HCT116 (cell line): ENCODE results near the gene MAP3K9. TPM values are rescaled to one million over a fixed set of nuclear protein-coding genes. Genes with fewer than 3 reads are reported as not detected.

ENCODE experiments used
- ATAC-seq: fragments of 200-7000 bp; cut with Tn5 transposase; 2 replicates; pipeline ENCODE4 v1.9.1; 2020; ENCODE audit warnings: mild to moderate bottlenecking, moderate library complexity
- BruUV-seq: library from RNA; stranded (reverse); fragments of 400-500 nt; replicated peaks from 2 replicates; lab custom pipeline; 2021; lab: Mats Ljungman, UMichigan
- CTCF ChIA-PET: fragments of 300-600 bp; sonication (Branson Sonifier 250); formaldehyde crosslinking; loops from one replicate; lab custom pipeline; 2021; ENCODE audit warnings: antibody characterized with exemption; lab: Charles Lee
- POLR2A ChIA-PET: fragments of 300-600, 350-600 bp; sonication (Branson Sonifier 250); formaldehyde crosslinking; loops from one replicate; lab custom pipeline; 2021; ENCODE audit warnings: antibody characterized with exemption; lab: Charles Lee
- RAD21 ChIA-PET, 2 experiments: fragments of 300-600 bp; sonication (Branson Sonifier 250); formaldehyde crosslinking; loops; one replicate each; lab custom pipeline; 2023; ENCODE audit warnings: low total read pairs in 2 of 2; ENCODE audit not compliant: uncharacterized antibody in 2 of 2, unreplicated experiment in 2 of 2, low non-redundant PET in 1 of 2; lab: Charles Lee
- DNase-seq: peaks from one replicate; pipeline ENCODE4 v3.0.0-alpha.2; 2010; ENCODE audit warnings: low read depth, low spot score
- H2AFZ ChIP-seq: fragments of 200-600 bp; shearing (Covaris generic), sonication (generic); 2 replicates; pipeline ENCODE4 v1.6.1; 2017; ENCODE audit warnings: low read depth, mixed run types, mixed read lengths, antibody characterized with exemption, low read length; ENCODE audit not compliant: poor library complexity, severe bottlenecking
- H3K27ac ChIP-seq: 2 replicates; pipeline ENCODE4 v1.5.1; 2012; ENCODE audit warnings: low read depth, low read length
- H3K27me3 ChIP-seq: fragments of 200-600 bp; sonication (generic); 2 replicates; pipeline ENCODE4 v1.6.1; 2016; ENCODE audit warnings: mixed run types, low read length, mixed read lengths; ENCODE audit not compliant: insufficient read depth
- H3K36me3 ChIP-seq, 2 experiments: fragments of 200-500 bp in 1 of 2; fragments of 200-600 bp in 1 of 2; sonication (Bioruptor generic) in 1 of 2; sonication (generic) in 1 of 2; 2 replicates each; pipeline versions ENCODE4 v1.5.1 to v1.6.1; 2014 to 2016; ENCODE audit warnings: low read length in 2 of 2, inconsistent platforms in 1 of 2, mixed read lengths in 1 of 2, mixed run types in 1 of 2; ENCODE audit not compliant: insufficient read depth in 2 of 2, control insufficient read depth in 1 of 2
- H3K4me1 ChIP-seq, 2 experiments: fragments of 200-600 bp in 1 of 2; sonication (generic) in 1 of 2; 2 replicates each; pipeline versions ENCODE4 v1.5.1 to v1.6.1; 2012 to 2017; ENCODE audit warnings: low read length in 2 of 2, inconsistent platforms in 1 of 2, mild to moderate bottlenecking in 1 of 2, mixed read lengths in 1 of 2, mixed run types in 1 of 2, moderate library complexity in 1 of 2; ENCODE audit not compliant: insufficient read depth in 2 of 2, control insufficient read depth in 1 of 2
- H3K4me2 ChIP-seq: fragments of 200-600 bp; sonication (generic); 2 replicates; pipeline ENCODE4 v1.6.1; 2017; ENCODE audit warnings: mixed run types, low read length, mixed read lengths
- H3K4me3 ChIP-seq, 2 experiments: fragments of 200-600 bp in 1 of 2; sonication (generic) in 1 of 2; replicated peaks in 1 of 2; 2 replicates each; pipeline ENCODE4 v1.5.1; 2011 to 2016; ENCODE audit warnings: low read length in 2 of 2, control low read depth in 1 of 2, low read depth in 1 of 2, mild to moderate bottlenecking in 1 of 2, mixed read lengths in 1 of 2, mixed run types in 1 of 2
- H3K79me2 ChIP-seq: fragments of 200-600 bp; sonication (generic); 2 replicates; pipeline ENCODE4 v1.6.1; 2017; ENCODE audit warnings: mild to moderate bottlenecking, mixed run types, low read length, moderate library complexity, mixed read lengths; ENCODE audit not compliant: insufficient read depth
- H3K9ac ChIP-seq: fragments of 200-600 bp; sonication (generic); 2 replicates; pipeline ENCODE4 v1.6.1; 2016; ENCODE audit warnings: low read length, mixed read lengths
- H3K9me2 ChIP-seq: fragments of 200-600 bp; sonication (generic), shearing (Covaris generic); 2 replicates; pipeline ENCODE4 v1.6.1; 2017; ENCODE audit warnings: mixed run types, mild to moderate bottlenecking, moderate library complexity; ENCODE audit not compliant: insufficient read depth
- H3K9me3 ChIP-seq, 2 experiments: fragments of 200-500 bp in 1 of 2; fragments of 200-600 bp in 1 of 2; sonication (Bioruptor generic) in 1 of 2; sonication (generic) in 1 of 2; 2 replicates each; pipeline ENCODE4 v1.6.1; 2014 to 2017; ENCODE audit warnings: low read length in 2 of 2, mixed read lengths in 2 of 2, inconsistent platforms in 1 of 2, low read depth in 1 of 2, mild to moderate bottlenecking in 1 of 2, mixed run types in 1 of 2, moderate library complexity in 1 of 2; ENCODE audit not compliant: control insufficient read depth in 1 of 2, insufficient read depth in 1 of 2
- H4K20me1 ChIP-seq: fragments of 200-600 bp; sonication (generic), shearing (Covaris generic); 2 replicates; pipeline ENCODE4 v1.6.1; 2017; ENCODE audit warnings: mixed run types, mild to moderate bottlenecking, moderate library complexity; ENCODE audit not compliant: insufficient read depth
- ATF3 ChIP-seq: IDR thresholded peaks from 2 replicates; pipeline ENCODE4 v1.6.1; 2012
- CTCF ChIP-seq, 3 experiments: fragments of 200-600 bp in 1 of 3; sonication (generic) in 1 of 3; IDR thresholded peaks in 2 of 3; conservative IDR thresholded peaks in 1 of 3; 2 replicates each; pipeline ENCODE4 v1.5.1; 2012 to 2017; ENCODE audit warnings: low read depth in 2 of 3, low read length in 2 of 3, antibody characterized with exemption in 1 of 3, borderline replicate concordance in 1 of 3, control low read depth in 1 of 3, mild to moderate bottlenecking in 1 of 3, mixed read lengths in 1 of 3, mixed run types in 1 of 3, moderate library complexity in 1 of 3; ENCODE audit not compliant: insufficient read depth in 1 of 3
- EZH2 ChIP-seq: fragments of 200-600 bp; sonication (generic); IDR thresholded peaks from 2 replicates; pipeline ENCODE4 v1.6.1; 2017; ENCODE audit warnings: antibody characterized with exemption, mixed run types
- EZH2phosphoT487 ChIP-seq: fragments of 200-600 bp; IDR thresholded peaks from 2 replicates; pipeline ENCODE4 v1.6.1; 2018; ENCODE audit warnings: antibody characterized with exemption, borderline replicate concordance
- FOSL1 ChIP-seq: IDR thresholded peaks from 2 replicates; pipeline ENCODE4 v1.6.1; 2012; ENCODE audit warnings: low read depth
- JUND ChIP-seq: IDR thresholded peaks from 2 replicates; pipeline ENCODE4 v1.6.1; 2012
- MAX ChIP-seq: IDR thresholded peaks from 2 replicates; pipeline ENCODE4 v1.6.1; 2012
- POLR2A ChIP-seq: IDR thresholded peaks from 2 replicates; pipeline ENCODE4 v1.7.0; 2011; ENCODE audit warnings: borderline replicate concordance; ENCODE audit not compliant: insufficient read depth, insufficient read length; ENCODE audit errors: extremely low read depth
- RAD21 ChIP-seq: IDR thresholded peaks from 2 replicates; pipeline ENCODE4 v1.6.1; 2012; ENCODE audit warnings: low read depth, mild to moderate bottlenecking
- SIN3A ChIP-seq: IDR thresholded peaks from 2 replicates; pipeline ENCODE4 v1.6.1; 2012; ENCODE audit warnings: low read depth
- SRF ChIP-seq: IDR thresholded peaks from 2 replicates; pipeline ENCODE4 v1.6.1; 2012; ENCODE audit warnings: low read depth
- ZFX ChIP-seq: fragments of 450-650 bp; IDR thresholded peaks from 2 replicates; pipeline ENCODE4 v1.6.1; 2017
- ZNF274 ChIP-seq: fragments of 200-500 bp; sonication (Bioruptor generic); IDR thresholded peaks from 2 replicates; pipeline ENCODE4 v1.6.1; 2014; ENCODE audit warnings: mild to moderate bottlenecking, low read depth, low read length, inconsistent platforms
- intact Hi-C: fragments of 100-400 bp; cut with micrococcal nuclease; formaldehyde crosslinking; loops from 2 replicates; pipeline ENCODE4 v1.10.0; 2022
- total RNA-seq: library from RNA; stranded (reverse); gene quantifications from one replicate; pipeline ENCODE4 v1.2.1, GENCODE V29; 2021; ENCODE audit not compliant: unreplicated experiment

Gene MAP3K9
- total RNA-seq, 1 experiment from 2014 or later, result 11.7 TPM

GRCh38 chr14:70811050-70811449 is 1.7 kb upstream of the MAP3K9 start:
- H3K79me2 ChIP-seq, result peaks cover 23% of the 10 kb centered on the region
- peak overlapping the region; percentile 77 for H3K4me2 ChIP-seq
- no peak overlapping the region for H3K9ac ChIP-seq
- ChIA-PET POLR2A (no interaction called here), CTCF (no interaction called here), RAD21 (no interaction called here)
- no peaks in the 10 kb centered on the region for H4K20me1 ChIP-seq
- TF ChIP-seq CTCF (IDR thresholded peaks at IDR 0.05 in 2 of 3, conservative IDR thresholded peaks at IDR 0.05 in 1 of 3; ENCODE audit: borderline replicate concordance in 1 of 3, insufficient read depth in 1 of 3, low read depth in 2 of 3, low read length in 2 of 3), result no peak
- TF ChIP-seq EZH2phosphoT487, result no peak
- no peak for TF ChIP-seq ZNF274
- H3K4me3 ChIP-seq, result peak overlapping the region in 1 of 2 experiments; percentile 79; a peak in 1 of 4 replicates
- H3K4me1 ChIP-seq, result peaks cover 17 to 29% of the 10 kb centered on the region in 2 experiments
- no TSS peak for BruUV-seq
- H3K27ac ChIP-seq, result no peak overlapping the region
- no peaks in the 10 kb centered on the region for H3K36me3 ChIP-seq
- intact Hi-C loops, result no loop called here
- no peak overlapping the region for H2AFZ ChIP-seq
- no peak for ATAC-seq
- DNase-seq, result no peak
- H3K9me3 ChIP-seq, result no peaks in the 10 kb centered on the region
- no peaks in the 10 kb centered on the region for H3K9me2 ChIP-seq
- H3K27me3 ChIP-seq, result no peaks in the 10 kb centered on the region

GRCh38 chr14:70810621-70811020 is 1.3 kb upstream of the MAP3K9 start:
- ATAC-seq (no peak), DNase-seq (no peak)
- Histone ChIP-seq H3K79me2 (peaks cover 27% of the 10 kb centered on the region), H3K36me3 (no peaks in the 10 kb centered on the region), H2AFZ (no peak overlapping the region), H3K9me3 (no peaks in the 10 kb centered on the region), H4K20me1 (no peaks in the 10 kb centered on the region), H3K4me1 (peaks cover 17 to 29% of the 10 kb centered on the region in 2 experiments), H3K4me2 (peak overlapping the region; percentile 77), H3K9me2 (no peaks in the 10 kb centered on the region), H3K27ac (no peak overlapping the region; the same call in 1 of the 2 replicates), H3K27me3 (no peaks in the 10 kb centered on the region), H3K9ac (peak overlapping the region; percentile 75), H3K4me3 (peak overlapping the region; percentile 75 to 79)
- ChIA-PET CTCF (no interaction called here), RAD21 (no interaction called here), POLR2A (no interaction called here)
- intact Hi-C loops, result no loop called here
- BruUV-seq, result no TSS peak
- no peak for TF ChIP-seq ZNF274
- TF ChIP-seq EZH2phosphoT487, result no peak
- TF ChIP-seq MAX, result no peak
- no peak for TF ChIP-seq JUND
- TF ChIP-seq ATF3, result no peak
- no peak for TF ChIP-seq FOSL1
- no peak for TF ChIP-seq RAD21
- no peak for TF ChIP-seq POLR2A
- no peak for TF ChIP-seq SRF
- no peak for TF ChIP-seq EZH2
- TF ChIP-seq ZFX, result no peak
- TF ChIP-seq CTCF (IDR thresholded peaks at IDR 0.05 in 2 of 3, conservative IDR thresholded peaks at IDR 0.05 in 1 of 3; ENCODE audit: borderline replicate concordance in 1 of 3, insufficient read depth in 1 of 3, low read depth in 2 of 3, low read length in 2 of 3), result no peak
- TF ChIP-seq SIN3A, result no peak
